Smooth muscle cell (in vitro differentiated cells): ENCODE measurements around the gene FOXK2. TPM values are rescaled to one million over a fixed set of nuclear protein-coding genes. Genes with fewer than 3 reads are reported as not detected.

ENCODE experiments used
- DNase-seq: peaks from one replicate; lab custom pipeline; 2025; ENCODE audit not compliant: unreplicated experiment; lab: John Stamatoyannopoulos, UW
- H2AFZ ChIP-seq: fragments of 200-600 bp; sonication (generic); 2 replicates; pipeline ENCODE4 v1.6.0; 2016; ENCODE audit warnings: antibody characterized with exemption, low read depth, mild to moderate bottlenecking
- H3F3A ChIP-seq: fragments of 200-600 bp; sonication (generic); 2 replicates; pipeline ENCODE4 v1.6.0; 2017; ENCODE audit warnings: antibody characterized with exemption, low read depth
- H3K27ac ChIP-seq: fragments of 200-600 bp; sonication (generic); 2 replicates; pipeline ENCODE4 v1.5.1; 2016; ENCODE audit warnings: low read depth, mild to moderate bottlenecking
- H3K27me3 ChIP-seq: fragments of 200-600 bp; sonication (generic); 2 replicates; pipeline ENCODE4 v1.6.1; 2016; ENCODE audit warnings: low read depth, mild to moderate bottlenecking
- H3K36me3 ChIP-seq: fragments of 200-600 bp; sonication (generic); 2 replicates; pipeline ENCODE4 v1.5.1; 2016; ENCODE audit warnings: low read depth
- H3K4me1 ChIP-seq: fragments of 200-600 bp; sonication (generic); 2 replicates; pipeline ENCODE4 v1.5.1; 2016; ENCODE audit warnings: low read depth
- H3K4me2 ChIP-seq: fragments of 200-600 bp; sonication (generic); 2 replicates; pipeline ENCODE4 v1.6.0; 2016; ENCODE audit warnings: mild to moderate bottlenecking
- H3K4me3 ChIP-seq: fragments of 200-600 bp; sonication (generic); 2 replicates; pipeline ENCODE4 v1.5.1; 2016; ENCODE audit warnings: mild to moderate bottlenecking
- H3K79me2 ChIP-seq: fragments of 200-600 bp; sonication (generic); 2 replicates; pipeline ENCODE4 v1.6.0; 2016; ENCODE audit warnings: low read depth, mild to moderate bottlenecking
- H3K9ac ChIP-seq: fragments of 200-600 bp; sonication (generic); 2 replicates; pipeline ENCODE4 v1.6.0; 2016; ENCODE audit warnings: low read depth
- H3K9me3 ChIP-seq: fragments of 200-600 bp; sonication (generic); replicated peaks from 2 replicates; pipeline ENCODE4 v1.5.1; 2016; ENCODE audit warnings: low read depth
- H4K20me1 ChIP-seq: fragments of 200-600 bp; sonication (generic); 2 replicates; pipeline ENCODE4 v1.6.0; 2016; ENCODE audit warnings: low read depth
- CTCF ChIP-seq: fragments of 200-600 bp; sonication (generic); IDR thresholded peaks from 2 replicates; pipeline ENCODE4 v1.5.1; 2017; ENCODE audit warnings: borderline replicate concordance, mild to moderate bottlenecking, antibody characterized with exemption; ENCODE audit not compliant: insufficient read depth, poor library complexity, severe bottlenecking
- WGBS: methylation state at CpG from one replicate; pipeline ENCODE4 v1.1.7; 2016; ENCODE audit warnings: low lambda C conversion rate; 5-methylcytosine and 5-hydroxymethylcytosine counted together
- polyA plus RNA-seq: library from polyadenylated mRNA; unstranded; fragments of >200 nt; fragmentation: Nextera tagmentation; extraction: Ambion mirVana; gene quantifications from 2 replicates; pipeline ENCODE4 v1.2.1, GENCODE V29; 2016
- total RNA-seq: library from RNA; depleted of rRNA; stranded (reverse); fragments of >200 nt; gene quantifications from 2 replicates; pipeline ENCODE4 v1.2.3, GENCODE V29; 2014

FOXK2 gene
- total and polyA plus RNA-seq, 2 experiments from 2014 or later: 25.9 to 27.1 TPM

DNA sequence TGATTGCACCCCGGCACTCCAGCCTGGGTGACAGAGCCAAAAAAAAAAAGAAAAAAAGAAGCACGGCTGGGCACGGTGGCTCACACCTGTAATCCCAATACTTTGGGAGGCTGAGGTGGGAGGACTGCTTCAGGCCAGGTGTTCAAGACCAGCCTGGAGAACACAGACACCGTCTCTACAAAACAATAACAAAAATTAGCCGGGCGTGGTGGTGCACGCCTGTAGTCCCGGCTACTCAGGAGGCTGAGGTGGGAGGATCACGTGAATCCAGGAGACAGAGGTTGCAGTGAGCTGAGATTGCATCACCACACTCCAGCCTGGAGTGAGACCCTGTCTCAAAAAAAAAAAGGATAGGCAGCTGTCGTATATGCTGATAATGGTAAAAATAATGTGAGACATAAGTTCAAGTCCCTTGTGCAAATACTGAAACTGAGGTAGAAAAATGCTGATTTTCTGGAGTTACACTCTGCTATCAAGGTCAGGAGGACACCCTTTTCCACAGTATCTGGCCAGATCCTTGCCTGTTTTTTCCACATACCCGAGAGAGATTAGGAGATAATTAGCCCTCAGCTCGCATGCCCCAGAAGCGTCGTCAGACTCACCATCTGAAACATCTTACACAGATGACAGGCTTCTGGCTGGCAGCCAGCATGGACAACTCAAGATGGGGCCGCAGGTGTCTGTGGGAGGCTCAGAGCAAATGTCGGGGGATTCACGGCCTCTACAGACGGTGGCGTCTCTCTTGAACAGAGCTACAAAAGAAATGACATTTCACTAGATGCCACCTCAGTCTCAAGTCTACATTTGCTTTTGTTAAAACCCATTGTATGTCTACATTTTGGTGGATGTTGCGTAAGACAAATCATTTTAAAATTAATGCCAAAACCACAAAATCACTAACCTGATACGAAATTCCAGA, 91.9 kb downstream of the FOXK2 start:
- Histone ChIP-seq H3K4me1 (no peaks in the 10 kb centered on the region), H3K4me2 (no peak overlapping the region), H3F3A (no peaks in the 10 kb centered on the region), H3K36me3 (no peaks in the 10 kb centered on the region), H3K4me3 (no peak overlapping the region), H3K9ac (no peak overlapping the region), H3K27me3 (no peaks in the 10 kb centered on the region), H4K20me1 (no peaks in the 10 kb centered on the region), H3K9me3 (no peaks in the 10 kb centered on the region), H2AFZ (no peak overlapping the region), H3K79me2 (no peaks in the 10 kb centered on the region), H3K27ac (no peak overlapping the region)
- DNase-seq: no peak
- 70% methylated on average over 21 of the region's 21 CpGs for WGBS
- TF ChIP-seq CTCF: no peak

DNA sequence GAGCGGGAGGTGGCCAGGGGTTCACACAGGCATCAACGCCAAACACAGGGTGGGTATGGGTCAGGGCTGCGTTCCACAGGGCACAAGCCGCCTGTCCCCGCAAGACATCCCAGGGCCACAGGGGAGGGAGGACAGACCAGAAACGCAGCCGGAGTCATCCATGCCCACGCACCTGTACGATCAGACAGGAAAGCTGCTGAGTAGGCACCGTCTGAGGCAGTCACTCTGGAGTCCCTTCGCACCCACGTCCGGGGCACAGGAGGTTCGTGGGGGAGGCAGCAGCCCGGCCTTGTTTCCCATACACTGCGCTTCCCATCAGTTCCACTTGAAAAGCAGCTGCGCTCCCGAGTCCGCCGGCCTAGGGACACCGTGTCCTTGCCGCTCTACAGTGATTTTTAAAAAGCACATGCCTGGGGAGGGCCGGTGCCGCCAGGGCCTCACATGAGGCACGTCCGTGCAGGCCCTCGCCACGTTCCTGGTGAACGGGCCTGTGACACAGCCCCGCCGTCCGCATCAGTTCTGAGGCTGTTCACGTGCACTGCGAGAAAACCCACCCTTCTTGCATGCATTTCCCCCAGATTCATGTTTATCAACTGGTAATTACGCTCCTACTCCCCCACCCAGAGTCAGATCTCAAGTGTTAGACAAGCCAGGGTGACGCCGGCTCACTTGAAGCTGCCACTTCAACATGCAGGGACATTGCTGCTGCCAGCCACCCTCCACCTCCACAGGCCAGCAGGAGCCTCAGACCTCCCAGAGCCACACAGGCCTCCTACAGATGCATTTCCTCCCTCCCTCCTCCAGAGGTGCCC, 94.0 kb downstream of the FOXK2 start:
- no peak overlapping the region for H3K9ac ChIP-seq
- no peaks in the 10 kb centered on the region for H3F3A ChIP-seq
- DNase-seq: no peak
- H3K4me3 ChIP-seq: no peak overlapping the region
- no peaks in the 10 kb centered on the region for H3K36me3 ChIP-seq
- no peak overlapping the region for H3K27ac ChIP-seq
- H2AFZ ChIP-seq: no peak overlapping the region
- WGBS: 89% methylated on average over 37 of the region's 37 CpGs
- H3K79me2 ChIP-seq: no peaks in the 10 kb centered on the region
- H3K9me3 ChIP-seq: no peaks in the 10 kb centered on the region
- no peak overlapping the region for H3K4me2 ChIP-seq
- H3K4me1 ChIP-seq: no peaks in the 10 kb centered on the region
- H3K27me3 ChIP-seq: no peaks in the 10 kb centered on the region
- H4K20me1 ChIP-seq: no peaks in the 10 kb centered on the region
- TF ChIP-seq CTCF: no peak

- H3K4me1 ChIP-seq: no peaks in the 10 kb centered on the region
- no peaks in the 10 kb centered on the region for H3K27me3 ChIP-seq
- H3F3A ChIP-seq: no peaks in the 10 kb centered on the region
- TF ChIP-seq CTCF: no peak
- no peak overlapping the region for H3K27ac ChIP-seq
- no peaks in the 10 kb centered on the region for H4K20me1 ChIP-seq
- DNase-seq: no peak
- H3K9me3 ChIP-seq: no peaks in the 10 kb centered on the region
- no peak overlapping the region for H3K4me2 ChIP-seq
- no peak overlapping the region for H3K9ac ChIP-seq
- 75% methylated on average over 11 of the region's 22 CpGs for WGBS
- no peak overlapping the region for H3K4me3 ChIP-seq
- no peaks in the 10 kb centered on the region for H3K36me3 ChIP-seq
- no peaks in the 10 kb centered on the region for H3K79me2 ChIP-seq
- no peak overlapping the region for H2AFZ ChIP-seq
Measured at GRCh38 chr17:82614095-82614631, 94.6 kb downstream of the FOXK2 start.
